Smooth muscle cell of the brain vasculature (primary cell): ENCODE data around the gene ZCCHC7.
"Not testable (repeated sequence)": the region's sequence is repeated elsewhere in the genome, so short reads cannot be mapped to it uniquely, and the experiment has no call there.

Experiments used
- DNase-seq: peaks from one replicate; pipeline ENCODE4 v3.0.0-alpha.2; 2012; ENCODE audit warnings: low read depth, low spot score

The ZCCHC7 gene

DNA sequence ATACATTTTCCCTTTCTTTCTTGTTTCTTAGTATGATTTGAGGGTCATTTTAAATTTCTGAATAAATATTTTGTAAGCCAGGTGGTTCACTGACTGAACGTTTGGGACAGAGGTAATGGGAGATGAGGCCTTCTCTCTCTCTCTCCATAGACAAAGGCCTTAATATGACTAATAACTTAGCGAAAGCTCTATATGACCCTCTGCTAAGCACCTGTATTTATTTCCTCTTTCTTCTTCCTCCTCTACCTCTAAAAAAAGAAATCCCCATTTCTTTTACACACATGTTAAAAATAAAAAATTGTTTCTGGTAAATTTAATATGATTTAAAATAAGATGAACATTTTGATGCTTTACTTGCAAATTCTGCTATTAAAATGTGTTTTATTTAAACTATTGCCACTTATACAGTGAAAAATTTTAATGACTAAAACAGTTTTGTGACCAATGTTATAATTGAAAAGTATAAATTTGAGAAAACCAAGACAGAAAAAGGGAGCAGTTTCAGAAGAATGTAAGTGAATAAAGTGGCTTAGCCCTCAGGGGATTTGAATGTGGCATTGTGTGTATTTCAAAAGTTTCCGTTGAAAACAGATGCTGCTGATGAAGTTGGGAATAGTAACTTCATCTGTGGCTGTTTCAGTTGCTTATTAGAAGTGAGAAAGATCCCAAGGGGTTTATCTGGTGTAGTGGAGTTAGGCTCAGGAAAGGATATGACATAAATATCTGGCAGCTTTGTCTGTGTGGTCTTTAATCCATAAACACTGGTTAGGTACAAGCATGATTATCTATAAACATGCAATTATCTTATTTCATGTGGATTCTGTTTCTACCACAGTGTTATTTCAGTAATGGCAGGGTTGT lies 173.5 kb downstream of the ZCCHC7 start:
- DNase-seq = no peak

DNA sequence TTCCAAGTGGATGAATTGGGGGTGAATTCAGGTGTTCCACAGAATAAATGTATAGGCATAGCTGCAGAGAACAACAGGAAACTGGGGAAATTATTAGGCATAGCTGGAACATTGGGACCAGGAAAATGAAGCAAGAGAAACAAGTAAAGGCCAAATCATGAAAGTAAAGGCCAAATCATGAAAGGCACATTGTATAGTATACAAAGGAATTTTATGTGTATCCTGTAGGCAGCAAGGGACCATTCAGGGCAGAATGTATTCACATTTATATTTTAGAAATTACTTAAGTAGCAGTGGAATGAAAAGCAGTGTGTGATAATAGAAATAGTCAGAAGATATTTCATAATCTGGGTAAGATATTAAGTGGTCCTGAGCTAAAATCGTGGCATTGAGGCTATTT lies 174.8 kb downstream of the ZCCHC7 start:
- DNase-seq = no peak

DNA sequence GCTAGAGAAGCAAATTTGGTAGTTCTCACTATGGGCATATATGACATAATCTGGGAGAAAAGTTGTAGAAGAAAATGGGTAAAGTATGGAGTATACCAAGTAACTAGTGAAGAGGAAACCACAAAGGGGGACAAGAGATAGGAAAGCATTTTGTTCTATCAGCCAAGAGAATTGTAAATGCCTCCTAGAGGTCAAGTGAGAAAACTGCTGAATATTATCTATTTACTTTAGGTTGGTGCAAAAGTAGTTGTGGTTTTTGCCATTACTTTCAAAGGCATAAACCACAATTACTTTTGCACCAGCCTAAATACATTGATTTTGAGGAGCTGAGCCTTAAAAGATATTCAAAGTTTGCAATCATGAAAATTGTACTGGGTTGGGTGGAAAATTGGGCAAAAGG lies 175.4 kb downstream of the ZCCHC7 start:
- DNase-seq = no peak

DNA sequence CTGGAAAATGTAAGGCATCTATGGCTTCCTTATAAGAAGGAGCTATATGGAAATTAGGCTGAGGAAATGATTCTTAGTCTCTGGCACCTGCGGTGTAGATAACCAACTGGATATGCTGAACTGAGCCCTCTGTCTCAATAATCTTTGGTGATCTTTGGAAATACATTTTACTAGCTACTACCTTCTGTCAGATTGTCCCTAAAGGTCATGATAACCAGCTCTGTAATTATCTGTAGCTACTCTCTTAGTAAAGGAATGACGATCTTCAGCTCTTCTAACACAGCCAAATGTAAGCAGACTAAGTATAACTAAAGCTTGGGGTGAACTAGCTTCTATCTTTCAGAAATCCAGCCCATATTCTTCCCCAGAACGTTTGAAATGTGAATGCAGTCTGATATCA lies 177.2 kb downstream of the ZCCHC7 start:
- no peak for DNase-seq

DNA sequence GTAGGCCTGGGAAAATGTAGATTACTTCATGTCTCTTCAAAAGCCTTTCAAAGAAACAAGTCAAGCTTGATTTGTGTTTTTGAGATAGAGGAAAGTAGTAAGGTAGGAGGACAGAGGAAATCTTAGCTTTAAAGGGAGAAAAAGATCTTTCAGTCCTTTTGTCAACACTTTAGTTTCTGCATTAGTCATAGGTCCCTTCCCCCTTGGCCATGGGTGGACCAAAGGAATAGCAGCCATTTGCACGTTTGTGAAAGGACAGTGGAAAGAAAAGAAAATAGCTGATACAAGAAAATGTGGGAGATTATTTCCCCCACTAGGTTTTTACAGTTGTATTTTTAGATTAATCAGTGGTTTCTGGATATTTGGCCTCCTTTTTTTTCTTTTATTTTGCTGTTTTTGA lies 180.2 kb downstream of the ZCCHC7 start:
- no peak for DNase-seq

DNA sequence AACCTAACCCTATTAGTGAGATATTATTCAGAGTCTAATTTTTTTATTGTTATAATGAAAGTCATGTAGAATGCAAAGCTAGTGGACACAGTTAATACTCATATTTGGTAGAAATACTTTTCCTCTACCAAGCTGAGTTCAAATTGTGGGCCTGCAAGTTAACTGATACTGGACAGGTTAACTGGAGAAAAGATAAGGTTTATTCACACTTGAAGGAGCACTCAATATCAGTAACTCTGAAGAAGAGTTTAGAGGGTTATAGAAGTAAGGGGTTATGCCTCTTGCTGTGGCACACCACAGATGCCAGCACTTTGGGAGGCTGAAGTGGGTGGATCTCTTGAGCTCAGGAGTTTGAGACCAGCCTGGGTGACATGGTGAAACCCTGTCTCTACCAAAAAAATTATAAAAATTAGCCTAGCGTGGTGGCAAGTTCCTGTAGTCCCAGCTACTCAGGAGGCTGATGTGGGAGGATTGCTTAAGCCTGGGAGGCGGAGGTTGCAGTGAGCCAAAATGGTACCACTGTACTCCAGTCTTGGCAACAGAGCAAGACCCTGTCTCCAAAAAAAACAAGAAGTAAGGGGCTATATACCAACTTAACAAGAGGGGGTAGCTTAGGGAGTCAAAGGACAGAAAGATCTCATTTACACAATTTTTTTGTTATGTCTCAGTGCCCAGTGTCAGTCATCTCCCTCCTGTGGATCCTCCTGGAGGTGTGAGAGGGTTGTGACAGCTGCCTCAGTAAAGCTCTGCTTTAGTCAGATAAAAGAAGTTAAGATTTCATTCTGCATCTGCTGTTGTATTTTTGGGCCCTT lies 180.9 kb downstream of the ZCCHC7 start:
- no peak for DNase-seq

DNA sequence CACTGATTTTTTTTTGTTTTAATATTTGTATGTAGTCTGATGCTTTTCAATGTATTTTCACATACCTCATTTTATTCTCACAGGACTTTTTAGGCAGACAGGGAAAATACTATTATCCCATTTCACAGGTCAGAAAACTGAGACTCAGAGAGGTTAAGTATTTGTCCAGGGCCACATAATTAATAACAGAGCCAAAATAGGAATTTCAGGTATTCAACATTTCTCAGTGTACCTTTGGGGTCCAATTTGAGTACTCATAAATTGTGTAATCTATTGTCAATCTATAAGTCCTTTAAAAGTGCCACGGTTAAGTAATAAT lies 181.4 kb downstream of the ZCCHC7 start:
- no peak for DNase-seq

DNA sequence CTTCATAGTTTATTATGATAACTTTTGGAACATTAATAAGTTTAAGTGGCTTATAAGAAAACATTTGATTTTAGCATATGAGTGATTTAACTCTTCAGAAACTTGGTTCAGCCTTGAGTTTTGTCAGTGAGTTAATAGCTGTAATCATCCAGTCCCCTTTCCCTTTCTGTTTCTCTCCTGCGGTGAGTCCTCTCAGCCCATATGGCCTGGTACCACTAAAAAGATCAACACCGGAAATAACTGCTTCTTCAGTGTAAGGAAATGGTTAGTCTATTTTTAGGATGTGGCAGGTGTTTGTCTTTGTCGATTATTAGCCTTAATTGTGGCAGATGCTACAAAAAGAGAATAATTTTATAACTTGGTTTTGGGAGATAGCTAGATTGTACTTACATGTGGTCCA lies 181.9 kb downstream of the ZCCHC7 start:
- DNase-seq = no peak

DNA sequence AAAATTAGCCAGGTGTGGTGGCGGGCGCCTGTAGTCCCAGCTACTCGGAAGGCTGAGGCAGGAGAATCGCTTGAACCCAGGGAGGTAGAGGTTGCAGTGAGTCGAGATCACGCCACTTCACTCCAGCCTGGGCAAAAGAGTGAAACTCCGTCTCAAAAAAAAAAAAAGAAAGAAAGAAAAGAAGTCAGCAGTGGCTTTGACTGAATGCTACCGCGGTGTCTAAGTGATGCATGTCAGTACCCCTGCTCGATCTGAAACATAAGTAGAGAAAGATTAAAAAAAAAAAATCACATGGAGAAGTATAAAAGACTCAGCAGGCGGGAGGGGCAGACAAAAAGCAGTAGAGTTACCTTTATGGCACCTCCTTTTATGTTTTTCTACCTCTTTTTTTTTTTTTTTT lies 182.9 kb downstream of the ZCCHC7 start:
- not testable (repeated sequence) for DNase-seq

DNA sequence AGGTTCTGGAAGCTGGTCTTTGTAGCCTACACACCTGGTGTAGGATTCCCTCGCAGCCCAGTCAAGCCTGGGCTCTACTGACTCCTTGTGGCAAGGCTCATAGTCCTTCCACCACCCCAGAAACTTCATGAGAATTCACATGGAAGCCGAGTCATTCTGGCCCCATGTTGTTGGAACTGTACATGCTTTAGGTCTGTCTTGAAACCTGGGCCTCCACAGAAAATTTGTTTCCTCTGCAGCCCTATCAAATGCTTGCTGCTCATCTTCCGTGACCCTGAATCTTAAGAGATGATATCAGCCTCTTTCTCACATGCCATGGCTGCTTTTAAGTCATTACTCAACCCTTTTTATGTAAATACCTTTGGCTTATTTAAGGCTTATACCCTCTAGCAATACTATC lies 188.8 kb downstream of the ZCCHC7 start:
- DNase-seq = no peak

DNA sequence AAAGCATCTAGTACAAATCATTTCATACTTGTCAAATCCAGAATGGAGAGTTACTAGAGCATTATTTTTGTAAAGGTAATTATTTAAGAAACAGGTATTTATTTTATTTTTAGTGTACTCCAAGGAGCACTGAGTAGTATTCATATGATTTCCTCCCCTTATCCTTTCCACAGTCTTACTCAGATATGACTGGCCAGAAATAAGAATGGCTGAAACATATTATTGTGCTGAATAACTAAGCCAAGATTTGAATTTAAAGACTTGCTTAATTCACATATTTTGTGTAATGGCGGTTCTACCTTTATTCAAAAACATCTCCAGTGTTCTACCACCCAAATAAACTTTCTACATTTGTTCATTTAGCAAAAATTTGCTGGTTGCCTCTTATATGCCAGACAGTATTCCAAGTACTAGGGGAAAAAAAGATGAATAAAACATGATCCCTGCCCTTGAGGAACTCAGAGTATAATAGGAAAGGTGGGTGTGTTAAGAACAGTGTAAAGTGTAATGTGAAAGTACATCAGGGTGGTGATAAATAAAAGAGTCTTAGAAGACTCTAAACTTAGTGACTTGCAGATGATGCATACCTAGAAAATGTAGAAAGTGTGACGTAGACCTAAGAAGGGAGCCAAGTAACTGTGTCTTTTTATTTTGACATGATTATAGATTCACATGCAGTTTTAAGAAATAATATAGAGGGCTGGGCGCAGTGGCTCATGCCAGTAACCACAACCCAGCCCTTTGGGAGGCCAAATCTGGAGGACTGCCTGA lies 191.7 kb downstream of the ZCCHC7 start:
- no peak for DNase-seq

DNA sequence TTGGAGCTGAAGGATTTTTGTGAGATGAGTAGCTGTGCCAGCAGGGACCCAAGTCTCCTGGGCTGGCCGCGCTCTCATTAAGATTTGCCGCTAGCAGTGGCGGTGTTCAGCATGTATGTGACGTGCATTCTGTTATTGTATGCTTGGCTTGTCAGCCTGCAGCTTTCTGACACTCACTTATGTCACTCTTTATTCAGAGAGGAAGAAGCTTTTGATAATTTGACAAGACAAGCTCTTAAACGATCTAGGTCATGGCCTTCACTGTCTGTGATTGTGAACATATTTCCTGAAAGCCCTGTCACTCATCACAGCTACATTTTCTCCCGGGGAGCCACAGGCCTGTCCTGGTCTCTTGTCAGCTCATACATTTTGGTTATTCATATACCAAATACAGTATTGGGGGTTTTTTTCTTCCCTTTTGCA lies 203.9 kb downstream of the ZCCHC7 start:
- DNase-seq = no peak

DNA sequence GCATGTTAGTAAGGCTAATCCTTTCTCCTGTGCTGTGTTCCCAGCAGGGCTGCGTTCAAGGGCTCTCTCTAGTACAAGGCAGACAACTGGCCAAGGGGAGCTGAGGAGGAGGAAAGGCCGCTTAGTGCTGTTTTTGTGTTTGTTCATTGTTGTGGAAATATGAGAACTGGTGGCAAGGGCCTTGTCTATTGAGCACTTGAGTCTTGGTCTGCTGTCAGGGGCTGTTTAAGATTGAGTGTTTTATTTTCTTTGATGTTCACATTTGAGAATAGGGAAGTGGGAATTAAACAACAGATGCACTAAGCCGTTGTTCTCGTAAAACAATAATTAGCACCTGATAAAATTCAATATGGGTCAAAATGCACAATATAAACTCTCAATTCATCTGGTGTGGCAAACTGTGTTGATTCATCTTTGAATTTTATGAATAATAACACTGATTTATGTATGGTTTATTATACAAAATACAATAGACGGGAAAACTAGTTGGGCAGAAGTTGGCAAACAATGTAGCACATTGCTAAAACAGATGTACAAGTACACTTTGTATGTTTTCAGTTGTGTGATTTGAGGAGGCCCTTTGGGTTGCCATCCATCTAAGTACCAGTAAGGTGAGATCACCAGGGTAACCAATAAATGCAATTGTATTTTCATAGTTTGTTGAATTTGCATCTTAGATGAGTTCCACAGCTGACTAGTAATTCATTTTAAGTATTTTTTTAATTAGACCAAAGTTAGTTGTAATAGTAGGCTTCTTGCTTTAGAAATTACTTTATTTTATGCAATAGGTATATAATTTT lies 204.5 kb downstream of the ZCCHC7 start:
- no peak for DNase-seq

DNA sequence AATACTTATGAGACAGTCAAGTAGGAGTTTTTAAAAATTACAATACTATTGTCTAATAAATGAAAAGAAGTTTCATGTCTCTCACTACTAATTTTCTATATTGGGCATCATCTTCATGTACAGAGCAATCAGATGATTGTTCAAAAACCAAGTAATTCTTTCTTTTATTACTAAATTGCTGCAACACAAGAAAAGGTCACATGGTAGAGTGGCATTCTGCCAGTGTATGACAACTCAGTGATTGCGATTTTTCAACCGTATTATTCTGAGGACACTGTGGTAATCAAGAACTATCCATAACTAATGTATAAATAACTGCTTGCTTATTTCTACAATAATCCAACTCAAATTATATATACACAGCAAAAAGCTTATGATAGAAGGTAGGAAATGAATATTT lies 205.4 kb downstream of the ZCCHC7 start:
- no peak for DNase-seq

DNA sequence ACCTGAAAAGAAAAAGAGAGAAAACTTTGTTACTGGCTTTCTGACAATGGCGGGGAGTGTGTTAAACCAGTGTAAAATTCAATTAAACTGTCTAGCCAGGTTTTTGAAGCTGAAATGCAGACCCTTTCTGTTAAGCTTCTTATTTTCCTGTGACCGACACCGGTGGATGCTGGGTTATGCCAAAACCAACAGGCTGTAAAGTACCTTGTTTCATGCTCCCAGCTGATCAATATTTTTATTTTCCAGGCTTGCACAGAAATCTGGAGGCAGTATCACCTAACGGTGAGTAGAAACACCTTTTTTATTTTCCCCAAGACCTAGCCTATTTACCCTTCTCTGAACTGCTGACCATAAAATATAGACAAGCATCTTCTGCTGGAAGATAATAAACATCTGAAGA lies 207.2 kb downstream of the ZCCHC7 start:
- DNase-seq = no peak

DNA sequence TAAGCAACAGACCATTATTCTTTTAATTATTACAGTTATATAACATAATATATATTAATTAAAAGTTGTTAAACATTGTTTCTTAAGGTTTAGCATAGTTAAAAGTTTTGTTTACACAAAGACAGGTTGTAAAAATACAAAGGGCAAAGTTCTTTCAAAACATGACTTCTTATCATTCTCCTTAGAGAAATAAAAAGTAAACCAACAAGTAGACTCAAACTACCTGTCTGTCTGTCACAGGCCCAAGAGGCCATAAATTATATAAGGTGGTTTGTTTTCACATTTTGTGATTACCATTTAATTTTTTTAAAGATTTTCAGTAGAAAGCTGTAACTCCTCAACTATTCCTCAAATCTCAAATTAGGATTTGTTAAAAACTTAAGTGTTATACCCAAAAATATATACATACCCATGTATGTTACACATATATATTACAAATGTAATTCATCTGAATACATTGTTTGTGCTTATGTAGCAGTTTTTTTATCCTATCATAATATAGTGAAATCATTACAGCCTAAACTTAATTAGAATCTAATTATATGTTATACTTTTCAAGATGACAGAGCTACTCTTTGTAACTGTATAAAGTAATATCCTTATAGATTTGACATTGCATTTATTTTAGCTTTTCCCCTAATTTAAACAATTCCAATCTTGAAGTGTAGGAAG lies 208.3 kb downstream of the ZCCHC7 start:
- no peak for DNase-seq

DNA sequence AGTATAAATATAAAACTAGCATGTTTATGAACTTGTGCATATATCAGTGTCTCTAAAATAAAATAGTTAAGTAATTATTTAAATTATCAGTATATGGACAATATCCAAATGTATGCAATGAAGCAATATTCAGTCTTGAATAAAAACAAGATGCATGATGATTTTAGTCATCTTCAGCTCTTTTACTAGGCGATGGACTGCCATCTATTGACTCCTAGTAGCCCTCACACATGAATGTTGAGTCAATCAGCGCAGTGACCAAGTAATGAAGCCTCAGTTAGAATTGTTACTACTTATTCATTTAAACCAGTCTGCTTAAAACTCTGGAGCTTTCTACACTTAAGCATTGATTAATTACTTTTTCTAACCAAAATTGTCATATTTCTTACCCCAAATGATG lies 209.2 kb downstream of the ZCCHC7 start:
- DNase-seq = no peak

DNA sequence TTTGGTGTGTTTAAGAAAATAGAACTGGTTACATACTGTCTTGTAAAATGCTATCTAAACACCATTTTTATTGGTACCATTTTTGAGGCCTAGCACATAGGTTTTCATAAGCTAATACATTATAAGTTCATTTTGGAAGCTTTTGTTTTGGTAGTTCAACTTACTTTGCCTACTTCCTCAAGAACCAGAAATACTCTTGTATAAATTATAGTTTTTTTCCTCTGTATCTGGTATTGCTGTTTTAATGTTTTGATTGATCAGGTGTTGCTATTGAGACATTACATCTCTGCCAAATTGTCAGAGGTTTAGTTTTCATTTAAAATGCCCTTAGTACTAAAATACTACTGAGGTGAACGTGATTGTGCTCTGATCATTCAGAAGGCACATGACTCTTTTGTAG lies 211.5 kb downstream of the ZCCHC7 start:
- DNase-seq = no peak

DNA sequence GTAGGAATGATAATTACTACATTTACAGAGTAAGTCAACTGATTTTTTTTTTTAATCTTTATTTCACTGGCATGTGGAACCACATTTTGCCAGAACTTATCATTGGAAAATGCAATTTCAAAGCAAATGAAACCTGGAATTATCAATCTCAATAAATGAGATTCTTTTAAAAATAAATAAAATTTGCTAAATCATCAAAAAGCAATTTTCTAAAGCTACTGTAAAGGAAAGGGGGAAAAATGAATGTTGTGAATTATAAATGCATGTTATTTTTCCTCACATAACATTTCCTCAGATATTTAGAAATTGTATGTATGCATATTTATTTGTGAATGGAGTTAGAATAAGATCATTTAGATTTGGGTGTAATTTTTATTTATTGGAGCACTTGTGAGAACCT lies 212.2 kb downstream of the ZCCHC7 start:
- DNase-seq = no peak

DNA sequence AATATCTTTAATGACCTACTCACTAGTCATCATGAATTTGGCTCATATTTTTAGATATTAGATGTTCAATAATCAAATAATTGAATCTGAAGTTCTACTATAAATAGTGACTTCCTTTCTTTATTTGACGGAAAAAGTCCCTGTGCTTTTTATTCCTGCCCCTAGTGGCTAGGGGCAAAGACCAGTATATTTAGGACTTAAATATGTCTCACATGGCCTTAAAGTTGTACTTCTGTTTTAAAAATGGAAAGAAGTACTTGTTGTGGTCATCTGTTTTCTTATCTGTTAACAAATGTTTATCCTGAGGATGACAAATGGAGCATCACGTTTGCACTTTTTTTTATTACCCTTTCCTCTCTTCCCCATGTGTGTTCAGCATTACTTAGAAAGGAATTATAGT lies 212.9 kb downstream of the ZCCHC7 start:
- no peak for DNase-seq

DNA sequence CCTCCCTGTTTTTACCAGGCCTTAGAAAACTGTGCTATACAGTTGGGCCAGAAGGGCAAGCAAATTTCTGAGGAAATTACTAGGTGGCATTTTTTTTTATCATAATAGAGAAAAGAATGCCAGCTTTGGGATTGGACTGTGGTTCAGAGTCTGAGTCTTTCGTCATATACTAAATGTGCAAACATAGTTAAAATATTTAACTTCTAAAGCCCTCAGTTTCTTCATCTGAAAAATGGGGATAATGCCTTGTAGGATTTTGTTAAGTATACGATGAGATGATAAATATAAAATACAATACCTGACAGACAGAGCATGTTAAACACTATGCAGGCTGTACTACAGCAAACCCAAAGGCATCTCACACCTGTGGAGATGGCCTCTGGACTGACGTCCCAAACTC lies 214.9 kb downstream of the ZCCHC7 start:
- no peak for DNase-seq
